HG02840 (cell line): ENCODE data around the gene PRIM2.
A peak's percentile ranks its signal among the peaks of the same experiment; 100 is the strongest.
"Not testable (repeated sequence)": the region's sequence is repeated elsewhere in the genome, so short reads cannot be mapped to it uniquely, and the experiment has no call there.

ENCODE experiments used
- ATAC-seq: cut with Tn5 transposase; IDR thresholded peaks from one replicate; pipeline ENCODE4 v1.9.1; 2021; ENCODE audit warnings: mild to moderate bottlenecking, moderate library complexity, moderate number of reproducible peaks; ENCODE audit not compliant: unreplicated experiment, low FRiP score

The PRIM2 gene

DNA sequence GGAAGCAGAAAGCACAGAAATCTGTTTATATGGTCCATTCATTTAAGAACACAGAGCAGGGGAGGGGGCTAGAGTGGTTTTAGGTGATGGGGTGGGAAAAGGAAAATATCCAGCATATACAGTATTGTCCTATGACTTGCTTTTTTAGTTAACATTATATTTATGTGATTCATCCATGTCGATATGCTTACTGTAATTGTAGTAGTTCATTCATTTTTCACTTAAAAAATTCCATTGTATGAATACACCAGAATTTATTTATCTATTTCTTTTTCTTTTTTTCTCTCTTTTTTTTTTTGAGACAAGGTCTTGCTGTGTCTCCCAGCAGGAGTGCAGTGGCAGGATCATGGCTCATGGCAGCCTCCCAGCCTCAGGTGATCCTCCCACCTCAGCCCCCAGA lies 9.6 kb upstream of the PRIM2 start:
- no peak for ATAC-seq

DNA sequence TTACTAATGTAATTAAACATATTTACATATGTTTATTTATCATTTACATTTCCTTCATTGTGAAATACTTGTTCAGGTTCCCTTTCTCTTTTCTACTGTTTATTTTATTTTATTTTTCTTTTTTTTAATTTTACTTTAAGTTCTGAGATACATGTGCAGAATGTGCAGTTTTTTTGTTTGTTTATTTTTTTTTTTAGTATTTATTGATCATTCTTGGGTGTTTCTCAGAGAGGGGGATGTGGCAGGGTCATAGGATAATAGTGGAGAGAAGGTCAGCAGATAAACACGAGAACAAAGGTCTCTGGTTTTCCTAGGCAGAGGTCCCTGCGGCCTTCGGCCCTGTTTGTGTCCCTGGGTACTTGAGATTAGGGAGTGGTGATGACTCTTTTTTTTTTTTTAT lies 8.7 kb upstream of the PRIM2 start:
- ATAC-seq, result not testable (repeated sequence)

DNA sequence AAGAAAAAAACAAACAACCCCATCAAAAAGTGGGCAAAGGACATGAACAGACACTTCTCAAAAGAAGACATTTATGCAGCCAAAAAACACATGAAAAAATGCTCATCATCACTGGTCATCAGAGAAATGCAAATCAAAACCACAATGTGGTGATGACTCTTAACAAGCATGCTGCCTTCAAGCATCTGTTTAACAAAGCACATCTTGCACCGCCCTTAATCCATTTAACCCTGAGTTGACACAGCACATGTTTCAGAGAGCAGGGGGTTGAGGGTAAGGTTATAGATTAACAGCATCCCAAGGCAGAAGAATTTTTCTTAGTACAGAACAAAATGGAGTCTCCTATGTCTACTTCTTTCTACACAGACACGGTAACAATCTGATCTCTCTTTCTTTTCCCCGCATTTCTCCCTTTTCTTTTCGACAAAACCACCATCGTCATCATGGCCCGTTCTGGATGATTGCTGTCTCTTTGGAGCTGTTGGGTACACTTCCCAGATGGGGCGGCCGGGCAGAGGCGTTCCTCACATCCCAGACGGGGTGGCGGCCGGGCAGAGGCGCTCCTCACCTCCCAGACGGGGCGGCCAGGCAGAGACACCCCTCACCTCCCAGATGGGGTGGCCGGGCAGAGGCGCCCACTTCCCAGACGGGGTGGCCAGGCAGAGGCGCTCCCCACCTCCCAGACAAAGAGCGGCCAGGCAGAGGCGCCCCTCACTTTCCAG lies 7.2 kb upstream of the PRIM2 start:
- ATAC-seq, result not testable (repeated sequence)

DNA sequence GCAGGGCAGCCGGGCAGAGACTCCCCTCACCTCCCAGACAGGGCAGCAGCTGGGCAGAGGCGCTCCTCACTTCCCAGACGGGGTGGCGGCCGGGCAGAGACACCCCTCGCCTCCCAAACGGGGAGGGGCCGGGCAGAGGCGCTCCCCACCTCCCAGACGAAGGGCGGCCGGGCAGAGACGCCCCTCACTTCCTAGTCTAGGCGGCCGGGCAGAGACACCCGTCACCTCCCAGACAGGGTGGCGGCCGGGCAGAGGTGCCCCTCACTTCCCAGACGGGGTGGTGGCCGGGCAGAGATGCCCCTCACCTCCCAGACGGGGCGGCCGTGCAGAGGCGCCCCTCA lies 6.6 kb upstream of the PRIM2 start:
- no peak for ATAC-seq

DNA sequence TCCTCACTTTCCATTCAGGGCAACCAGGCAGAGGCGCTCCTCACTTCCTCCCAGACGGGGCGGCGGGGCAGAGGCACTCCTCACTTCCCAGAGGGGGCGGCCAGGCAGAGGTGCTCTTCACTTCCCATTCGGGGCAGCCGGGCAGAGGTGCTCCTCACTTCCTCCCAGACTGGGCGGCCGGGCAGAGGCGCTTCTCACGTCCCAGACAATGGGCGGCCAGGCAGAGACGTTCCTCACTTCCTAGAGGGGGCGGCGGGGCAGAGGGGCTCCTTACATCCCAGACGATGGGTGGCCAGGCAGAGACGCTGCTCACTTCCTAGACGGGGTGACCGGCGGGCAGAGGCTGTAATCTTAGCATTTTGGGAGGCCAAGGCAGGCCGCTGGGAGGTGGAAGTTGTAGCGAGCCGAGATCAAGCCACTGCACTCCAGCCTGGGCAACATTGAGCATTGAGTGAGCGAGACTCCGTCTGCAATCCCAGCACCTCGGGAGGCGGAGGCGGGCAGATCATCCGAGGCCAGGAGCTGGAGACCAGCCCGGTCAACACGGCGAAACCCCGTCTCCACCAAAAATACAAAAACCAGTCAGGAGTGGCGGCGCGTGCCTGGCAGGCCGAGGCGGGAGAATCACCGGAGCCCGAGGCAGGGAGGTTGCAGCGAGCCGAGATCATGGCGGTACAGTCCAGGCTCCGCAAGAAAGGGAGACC lies 6.0 kb upstream of the PRIM2 start:
- ATAC-seq, result not testable (repeated sequence)

DNA sequence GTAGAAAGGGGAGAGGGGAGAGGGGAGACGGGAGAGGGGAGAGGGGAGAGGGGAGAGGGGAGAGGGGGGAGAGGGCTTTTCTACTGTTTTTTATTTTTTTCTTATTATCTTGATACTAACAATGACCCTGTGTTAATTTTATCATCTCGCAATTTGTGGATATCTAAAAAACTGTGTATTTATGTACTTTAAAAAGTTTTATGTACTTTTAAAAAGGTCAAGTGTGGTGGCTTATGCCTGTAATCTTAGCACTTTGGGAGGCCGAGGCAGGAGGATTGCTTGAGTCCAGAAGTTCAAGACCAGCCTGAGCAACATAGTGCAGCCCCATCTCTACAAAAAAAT lies 5.5 kb upstream of the PRIM2 start:
- ATAC-seq, result no peak

DNA sequence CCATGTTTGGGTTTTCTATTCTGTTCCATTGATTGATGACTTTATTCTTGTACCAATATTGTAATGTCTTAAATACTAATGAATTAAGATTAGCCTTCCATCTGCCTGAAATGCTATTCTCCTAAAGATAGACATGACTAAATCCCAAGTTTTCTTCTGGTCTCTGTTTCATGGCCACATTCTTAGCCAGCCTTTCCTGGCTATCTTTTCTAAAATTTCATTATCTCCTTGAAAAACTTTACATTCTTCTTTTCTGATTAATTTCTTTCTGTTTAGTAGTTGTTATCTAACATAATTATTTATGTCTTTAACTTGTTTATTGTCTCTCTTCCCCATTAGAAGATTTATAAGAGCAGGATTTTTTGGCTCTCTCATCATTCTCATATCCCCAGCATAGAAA lies 4.4 kb upstream of the PRIM2 start:
- no peak for ATAC-seq

DNA sequence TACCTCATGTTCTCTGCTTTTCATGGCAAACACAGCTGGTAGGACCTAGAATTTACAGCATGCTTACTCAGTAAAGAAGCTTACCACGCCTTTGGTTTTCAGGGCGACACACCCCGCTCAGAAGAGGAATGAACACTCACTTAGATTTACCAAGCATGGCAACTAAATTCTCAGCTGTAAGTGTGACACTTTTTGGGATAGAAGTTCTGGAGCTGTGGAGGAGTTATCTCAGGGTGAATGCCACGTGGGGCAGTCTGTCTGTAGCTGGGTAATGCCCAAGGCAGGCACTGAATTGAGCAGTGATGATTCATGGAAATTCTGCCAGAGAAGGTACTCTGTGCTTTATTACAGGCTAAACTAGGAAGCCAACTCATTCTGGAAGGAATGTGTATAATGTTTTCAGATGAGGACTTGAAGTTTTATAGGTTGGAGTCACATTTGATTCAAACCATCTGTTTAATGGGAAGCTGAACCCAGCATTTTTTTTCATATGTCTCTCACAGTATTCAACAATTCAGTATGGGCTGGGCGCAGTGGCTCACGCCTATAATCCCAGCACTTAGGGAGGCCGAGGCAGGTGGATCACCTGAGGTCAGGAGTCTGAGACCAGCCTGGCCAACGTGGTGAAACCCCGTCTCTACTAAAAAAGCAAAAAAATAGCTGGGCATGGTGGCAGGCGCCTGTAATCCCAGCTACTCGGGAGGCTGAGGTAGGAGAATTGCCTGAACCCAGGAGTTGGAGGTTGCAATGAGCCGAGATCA lies 3.5 kb upstream of the PRIM2 start:
- ATAC-seq, result no peak

DNA sequence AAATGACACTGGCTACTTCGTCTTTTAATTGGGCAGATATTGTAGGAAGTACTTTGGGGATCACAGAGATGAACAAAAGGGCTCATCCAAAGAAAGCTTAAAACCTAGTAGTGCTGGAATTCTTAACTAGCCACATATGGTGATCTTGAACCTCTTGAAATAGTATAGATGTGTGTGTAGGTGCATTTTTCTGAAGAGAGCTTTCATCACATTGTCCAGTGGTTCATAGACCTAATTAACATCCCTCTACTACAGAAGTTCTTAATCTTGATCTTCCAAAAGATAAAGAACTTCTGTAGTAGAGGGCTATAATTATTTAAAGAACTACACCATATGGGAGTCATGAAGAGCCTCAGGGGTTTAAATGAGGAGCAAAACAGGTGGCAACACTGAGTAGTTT lies 2.3 kb upstream of the PRIM2 start:
- no peak for ATAC-seq

DNA sequence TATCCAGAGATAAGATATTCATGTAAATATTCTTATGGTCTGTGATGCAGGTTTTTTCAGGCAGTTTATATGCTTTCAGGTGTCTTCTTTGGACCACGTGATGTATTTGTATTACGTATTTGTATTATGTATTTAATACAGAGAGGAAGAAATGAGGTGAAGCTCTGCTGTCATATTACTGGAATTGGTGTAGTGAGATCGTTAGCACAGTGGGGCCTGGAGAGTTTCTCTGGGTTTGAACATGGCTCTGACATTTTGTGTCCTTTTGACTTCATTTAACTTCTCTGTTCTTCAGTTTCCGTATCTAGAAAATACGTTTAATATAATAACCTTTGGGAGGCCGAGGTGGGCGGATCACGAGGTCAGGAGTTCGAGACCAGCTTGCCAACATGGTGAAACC lies 1.6 kb upstream of the PRIM2 start:
- ATAC-seq, result no peak

DNA sequence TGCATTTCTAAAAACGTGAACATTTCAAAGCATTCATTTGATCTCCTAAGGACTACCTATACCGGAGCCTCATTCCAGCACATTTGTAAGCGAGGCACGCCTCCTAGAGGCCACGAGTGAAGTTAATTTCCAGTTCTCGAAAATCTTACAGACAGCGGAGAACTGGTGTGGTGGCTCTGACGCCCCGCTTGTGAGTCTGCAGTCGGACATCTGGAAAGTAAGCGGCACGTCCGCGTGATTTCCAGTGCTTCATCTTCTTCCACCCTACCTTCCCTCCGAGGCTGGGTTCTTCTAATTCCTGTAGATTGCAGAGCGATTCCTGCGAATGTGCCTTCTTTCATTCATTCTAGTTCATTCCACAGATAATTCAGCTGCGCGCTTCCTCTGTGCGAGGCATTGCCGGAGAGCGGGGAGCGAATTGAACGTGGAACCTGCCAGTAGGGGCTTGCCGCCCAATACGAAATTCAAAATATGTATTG lies 810 bp upstream of the PRIM2 start:
- ATAC-seq, result peak; percentile 92

DNA sequence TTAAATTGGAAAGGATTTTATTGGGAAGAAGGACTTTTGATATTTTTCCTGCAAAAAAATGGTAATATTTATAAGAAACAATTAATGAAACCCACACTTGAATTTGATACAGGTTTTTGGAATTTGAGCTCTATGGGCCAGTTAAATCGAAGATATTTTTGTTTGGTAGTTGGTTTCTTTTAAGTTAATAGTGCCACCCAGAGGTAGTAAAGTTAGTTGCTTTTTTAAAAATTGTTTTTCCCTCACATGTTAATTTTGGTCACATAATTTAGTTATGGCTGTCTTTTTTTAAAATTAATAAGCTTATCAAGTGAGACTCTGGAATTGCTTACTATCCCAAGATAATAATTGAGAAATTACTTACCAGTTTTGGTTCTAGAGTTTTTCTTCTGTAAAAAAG lies 7.1 kb downstream of the PRIM2 start:
- ATAC-seq, result no peak

DNA sequence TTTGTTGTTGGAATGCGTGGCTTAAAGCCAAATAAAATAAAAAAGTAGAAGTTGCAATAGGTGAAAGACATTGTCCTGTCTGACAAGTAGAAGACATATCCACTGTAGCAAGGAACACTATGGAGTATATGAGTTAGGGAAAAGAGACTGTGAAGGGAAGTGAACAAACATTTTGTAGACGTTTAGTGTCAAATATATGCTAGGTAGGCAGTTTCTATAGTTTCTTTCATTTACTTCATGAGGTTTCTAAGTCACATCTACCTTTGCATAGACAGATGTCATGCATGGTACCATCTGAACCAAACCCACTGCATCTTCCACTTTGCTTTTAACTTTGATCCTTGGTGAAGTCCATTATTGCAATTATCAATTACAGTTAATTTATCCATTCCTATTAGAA lies 9.9 kb downstream of the PRIM2 start:
- no peak for ATAC-seq

DNA sequence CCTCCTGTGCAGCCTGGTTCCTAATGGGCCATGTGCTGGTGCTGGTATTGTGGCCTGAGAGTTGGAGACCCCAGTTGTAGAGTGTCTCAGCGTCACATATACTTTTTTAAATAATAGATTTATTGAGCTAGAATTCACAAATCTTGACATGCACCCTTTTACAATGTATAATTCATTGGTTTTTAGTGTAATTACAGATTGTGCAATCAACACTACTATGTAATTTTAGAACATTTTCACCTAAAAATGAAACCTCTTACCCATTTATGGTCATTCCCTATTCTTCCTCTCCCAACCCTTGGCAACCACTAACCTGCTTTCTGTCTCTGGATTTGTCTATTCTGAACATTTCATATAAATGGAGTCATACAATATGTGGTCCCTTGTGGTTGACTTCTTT lies 10.6 kb downstream of the PRIM2 start:
- no peak for ATAC-seq

DNA sequence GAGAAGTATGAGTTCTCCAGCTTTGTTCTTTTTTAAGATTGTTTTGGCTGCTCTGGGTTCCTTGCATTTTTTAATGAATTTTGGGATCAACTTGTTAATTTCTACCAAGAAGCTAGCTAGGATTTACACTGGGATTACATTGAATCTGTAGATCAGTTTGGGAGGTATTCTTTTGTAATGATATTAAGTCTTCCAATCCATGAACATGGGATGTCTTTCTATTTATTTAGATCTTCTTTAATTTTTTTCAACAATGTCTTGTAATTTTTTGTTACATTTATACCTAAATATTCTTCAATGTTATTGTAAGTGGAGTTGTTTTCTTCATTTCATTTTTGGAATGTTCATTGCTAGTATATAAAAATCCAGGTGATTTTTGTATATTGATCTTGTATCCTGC lies 12.5 kb downstream of the PRIM2 start:
- no peak for ATAC-seq

DNA sequence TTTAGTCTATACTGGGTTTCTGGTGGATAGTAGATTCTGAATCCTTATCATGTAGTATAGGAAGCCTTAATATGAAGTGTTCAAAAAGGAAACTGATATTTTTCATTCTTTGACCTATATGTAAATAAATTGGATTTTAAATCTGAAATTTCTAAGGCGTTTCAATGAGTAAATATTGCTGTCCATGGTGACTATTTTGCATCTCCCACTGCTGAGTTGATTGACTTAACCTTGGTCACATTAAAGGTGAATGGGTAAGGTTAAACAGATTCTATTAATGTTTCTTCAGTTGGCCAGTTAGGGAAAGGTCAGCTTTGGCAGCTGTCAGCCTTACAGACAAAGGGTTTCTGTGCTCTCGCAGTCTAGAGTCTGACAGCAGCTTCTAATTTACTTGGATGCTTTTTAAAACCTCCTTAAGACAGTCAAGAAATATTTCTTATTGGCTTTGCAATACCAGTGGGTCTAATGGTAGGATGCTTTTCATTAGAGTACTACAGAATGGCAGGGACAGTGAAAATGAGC lies 24.8 kb downstream of the PRIM2 start:
- ATAC-seq, result no peak

DNA sequence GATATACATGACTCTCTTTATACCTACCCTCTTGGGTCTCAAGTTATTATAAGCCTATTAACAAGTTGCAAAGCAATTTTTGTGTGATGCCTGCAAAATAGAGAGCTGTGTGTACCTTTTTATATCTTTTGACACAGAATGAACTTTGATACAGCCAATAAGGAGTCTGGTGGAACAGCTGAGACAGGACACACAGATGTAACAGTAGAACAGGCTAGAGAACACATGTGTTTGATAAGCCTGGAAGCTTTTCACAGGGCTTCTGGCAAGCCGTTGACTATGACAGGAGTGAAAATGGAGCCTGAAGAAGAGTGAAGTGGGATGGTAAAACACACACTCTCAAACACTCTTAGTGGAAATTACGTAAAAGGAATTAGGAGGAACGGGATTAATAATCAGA lies 25.9 kb downstream of the PRIM2 start:
- ATAC-seq, result not testable (repeated sequence)

DNA sequence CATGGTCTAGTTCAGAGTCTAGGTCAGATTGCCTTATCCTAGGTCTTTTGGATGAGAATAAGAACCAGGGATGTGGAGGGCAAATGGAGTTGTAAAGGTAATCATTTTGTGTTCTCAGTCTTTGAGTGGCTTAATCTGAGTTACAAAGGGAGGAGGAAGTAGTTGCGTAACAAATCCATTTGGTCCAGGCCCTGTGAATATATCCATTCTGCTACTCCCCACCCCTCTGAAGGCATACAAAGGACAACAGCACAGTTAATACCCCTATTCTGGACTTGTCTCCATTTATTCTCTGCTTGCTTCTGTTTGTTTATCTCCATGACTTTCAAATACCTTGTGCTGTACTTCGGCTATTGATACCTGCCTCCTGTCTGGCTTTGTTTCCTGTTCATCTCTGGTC lies 29.3 kb downstream of the PRIM2 start:
- ATAC-seq, result not testable (repeated sequence)

DNA sequence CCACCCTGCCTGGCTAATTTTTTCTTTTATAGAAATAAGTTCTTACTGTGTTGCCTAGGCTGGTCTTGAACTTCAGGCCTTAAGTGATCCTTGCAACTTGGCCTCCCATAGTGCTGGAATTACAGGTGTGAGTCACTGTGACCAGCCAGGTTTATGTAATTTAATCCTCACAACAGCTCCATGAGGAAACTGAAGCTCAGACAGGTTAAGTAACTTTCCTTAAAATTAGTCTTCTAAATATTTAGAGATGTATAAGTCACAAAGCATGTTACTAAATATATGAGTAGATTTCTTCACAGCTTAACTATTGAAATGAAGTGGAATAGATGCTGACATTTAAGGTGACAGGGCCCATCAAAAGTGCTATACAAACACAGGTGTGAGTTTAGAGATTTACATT lies 30.2 kb downstream of the PRIM2 start:
- not testable (repeated sequence) for ATAC-seq

DNA sequence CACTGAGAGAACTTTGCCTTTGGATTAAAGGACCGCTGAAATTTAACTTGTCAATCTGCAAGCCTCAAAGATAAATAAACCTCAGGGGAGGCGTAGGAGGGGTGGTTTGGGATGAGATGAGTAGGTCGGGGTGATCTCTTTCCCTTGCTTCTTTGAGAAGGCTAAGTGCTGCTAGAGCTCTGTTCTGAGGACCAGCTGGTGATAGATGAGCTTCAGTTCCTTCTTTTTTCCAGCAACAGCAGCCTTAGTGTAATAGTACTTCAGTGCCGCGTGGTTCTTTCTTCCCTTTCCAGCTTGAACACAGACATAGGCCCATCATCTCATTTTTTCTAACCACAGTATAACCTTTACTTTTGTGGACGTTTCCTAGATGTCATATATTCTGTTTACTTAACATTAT lies 33.0 kb downstream of the PRIM2 start:
- ATAC-seq, result peak; percentile 69

DNA sequence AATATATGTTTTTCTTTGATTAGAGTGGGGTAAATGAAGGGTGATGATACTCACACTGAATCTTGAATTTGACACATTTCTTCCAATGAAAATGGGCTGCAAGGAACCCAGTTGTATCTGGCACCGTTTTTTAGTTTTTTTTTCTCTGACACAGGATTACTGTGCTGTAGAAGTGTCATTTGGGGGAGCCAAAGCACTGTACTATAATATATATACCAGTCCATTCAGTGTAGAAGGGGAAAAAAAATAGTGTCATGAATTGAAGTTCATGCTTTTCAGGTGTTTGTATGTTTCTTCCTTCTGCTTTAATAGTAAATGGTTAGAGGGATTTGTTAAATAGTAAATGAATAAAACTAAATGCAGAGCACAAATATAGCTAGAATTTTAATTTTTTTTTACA lies 35.2 kb downstream of the PRIM2 start:
- ATAC-seq, result not testable (repeated sequence)
